Keratinocyte (primary cell): ENCODE data around the gene KIDINS220. TPM values are rescaled to one million over a fixed set of nuclear protein-coding genes. Genes with fewer than 3 reads are reported as not detected.

Experiments
- DNase-seq: peaks from one replicate; pipeline ENCODE4 v3.0.0-alpha.2; 2011; ENCODE audit warnings: low read depth, missing footprints, low spot score
- FAIRE-seq: peaks from 2 replicates; lab custom pipeline; 2011; peaks lifted over from hg19 to GRCh38; lab: Jason Lieb, UNC
- H2AFZ ChIP-seq: 2 replicates; pipeline ENCODE4 v1.6.0; 2012; ENCODE audit warnings: low read length, control low read depth, inconsistent platforms; ENCODE audit not compliant: control insufficient read depth
- H3K27ac ChIP-seq: 2 replicates; pipeline ENCODE4 v1.5.1; 2011; ENCODE audit warnings: low read length; ENCODE audit not compliant: control insufficient read depth, insufficient read depth
- H3K27me3 ChIP-seq: 3 replicates; pipeline ENCODE4 v1.6.0; 2011; ENCODE audit warnings: low read length; ENCODE audit not compliant: control insufficient read depth, insufficient read depth; ENCODE audit errors: extremely low read depth
- H3K36me3 ChIP-seq, 2 experiments: 2 replicates in 1 of 2; 3 replicates in 1 of 2; pipeline ENCODE4 v1.5.1; 2011; ENCODE audit warnings: low read length in 2 of 2, mild to moderate bottlenecking in 1 of 2; ENCODE audit not compliant: control insufficient read depth in 2 of 2, insufficient read depth in 2 of 2; ENCODE audit errors: extremely low read depth in 1 of 2
- H3K4me1 ChIP-seq: 3 replicates; pipeline ENCODE4 v1.5.1; 2011; ENCODE audit warnings: low read length; ENCODE audit not compliant: control insufficient read depth, insufficient read depth; ENCODE audit errors: extremely low read depth
- H3K4me2 ChIP-seq: 3 replicates; pipeline ENCODE4 v1.6.0; 2011; ENCODE audit warnings: low read depth, low read length; ENCODE audit not compliant: control insufficient read depth, insufficient read depth; ENCODE audit errors: extremely low read depth
- H3K4me3 ChIP-seq, 3 experiments: fragments of 200-600 bp in 1 of 3; sonication (generic) in 1 of 3; 2 replicates in 2 of 3; 3 replicates in 1 of 3; pipeline ENCODE4 v1.5.1; 2011 to 2016; ENCODE audit warnings: low read length in 3 of 3, mild to moderate bottlenecking in 3 of 3, control low read depth in 2 of 3, inconsistent platforms in 1 of 3, low read depth in 1 of 3, mixed read lengths in 1 of 3, mixed run types in 1 of 3, moderate library complexity in 1 of 3; ENCODE audit not compliant: control insufficient read depth in 2 of 3, insufficient read depth in 2 of 3; ENCODE audit errors: extremely low read depth in 1 of 3
- H3K79me2 ChIP-seq: 2 replicates; pipeline ENCODE4 v1.6.0; 2012; ENCODE audit warnings: low read length; ENCODE audit not compliant: control insufficient read depth, insufficient read depth
- H3K9ac ChIP-seq: 3 replicates; pipeline ENCODE4 v1.6.0; 2011; ENCODE audit warnings: low read length; ENCODE audit not compliant: control insufficient read depth, insufficient read depth; ENCODE audit errors: extremely low read depth
- H3K9me1 ChIP-seq: 3 replicates; pipeline ENCODE4 v1.6.0; 2011; ENCODE audit warnings: low read length; ENCODE audit not compliant: control insufficient read depth, insufficient read depth; ENCODE audit errors: extremely low read depth
- H3K9me3 ChIP-seq: 2 replicates; pipeline ENCODE4 v1.5.1; 2012; ENCODE audit warnings: low read depth, low read length; ENCODE audit not compliant: control insufficient read depth
- H4K20me1 ChIP-seq: 3 replicates; pipeline ENCODE4 v1.6.0; 2011; ENCODE audit warnings: low read length; ENCODE audit not compliant: control insufficient read depth, insufficient read depth; ENCODE audit errors: extremely low read depth
- EZH2 ChIP-seq: IDR thresholded peaks from one replicate; pipeline ENCODE4 v1.6.1; 2012; ENCODE audit warnings: inconsistent platforms, mild to moderate bottlenecking, low read length, moderate library complexity
- dilution Hi-C: fragments of 300-500 bp; cut with MboI; formaldehyde crosslinking; loops from one replicate; pipeline ENCODE4 v1.7.0; 2020; ENCODE audit warnings: low sequenced_read_pairs; ENCODE audit not compliant: extremely low pct_ligation_motif_present
- polyA plus RNA-seq, 5 experiments: library from polyadenylated mRNA; depleted of rRNA in 3 of 5; stranded (reverse) in 3 of 5; stranded (forward) in 1 of 5; unstranded in 1 of 5; fragments of >200 nt; gene quantifications; 1 replicate in 1 of 5; 2 replicates in 3 of 5; 3 replicates in 1 of 5; pipeline versions ENCODE4 v1.2.1 to v1.2.3, GENCODE V29; 2011 to 2012; ENCODE audit warnings: missing spikeins in 2 of 5, low read depth in 1 of 5, low replicate concordance in 1 of 5
- TF ChIP-seq, protein P1 (sequence below), 3 experiments: IDR thresholded peaks in 1 of 3; conservative IDR thresholded peaks in 1 of 3; optimal IDR thresholded peaks in 1 of 3; 2 replicates in 2 of 3; 3 replicates in 1 of 3; pipeline versions ENCODE3 to v1.5.1; 2011; ENCODE audit warnings: low read length in 3 of 3, mild to moderate bottlenecking in 3 of 3, moderate library complexity in 2 of 3, control low read depth in 1 of 3, inconsistent platforms in 1 of 3; ENCODE audit not compliant: insufficient read depth in 2 of 3; ENCODE audit errors: extremely low read depth in 1 of 3

The KIDINS220 gene
- polyA plus RNA-seq, 1 donor (not counting 4 experiments of a cell fraction or from before 2014, with no cell fraction given) = 28.8 TPM

GRCh38 chr2:8790739-8791162, 46.7 kb downstream of the KIDINS220 start:
- peaks cover 6 to 20% of the 10 kb centered on the region in 2 experiments for H3K36me3 ChIP-seq
- H2AFZ ChIP-seq = no peak overlapping the region

DNA sequence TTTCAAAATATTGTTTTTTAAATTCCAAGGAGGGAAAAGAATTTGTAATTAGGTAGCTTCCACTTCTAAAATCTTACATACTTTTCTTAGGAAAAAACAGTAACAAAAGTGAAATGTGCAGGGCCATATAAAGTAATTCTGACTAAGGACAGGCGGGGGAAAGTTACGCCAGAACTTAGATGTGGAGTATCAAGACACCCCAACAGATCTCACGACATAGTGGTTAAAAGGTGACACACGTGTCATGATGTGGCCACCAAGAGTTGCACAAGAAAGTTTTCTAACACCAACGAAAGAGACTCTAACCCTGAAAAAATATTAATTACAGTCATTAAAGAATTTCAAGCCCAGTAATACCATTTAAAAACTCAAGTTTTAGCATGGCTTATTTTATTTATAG, 51.0 kb downstream of the KIDINS220 start:
- H2AFZ ChIP-seq = no peak overlapping the region
- peaks cover 6 to 14% of the 10 kb centered on the region in 2 experiments for H3K36me3 ChIP-seq
- no peak overlapping the region for H3K9ac ChIP-seq
- no peak overlapping the region for H3K27ac ChIP-seq
- H3K9me3 ChIP-seq = no peaks in the 10 kb centered on the region
- no peaks in the 10 kb centered on the region for H3K27me3 ChIP-seq
- DNase-seq (no peak), FAIRE-seq (no peak)
- H3K4me2 ChIP-seq = no peak overlapping the region
- dilution Hi-C loops = no loop called here
- no peaks in the 10 kb centered on the region for H3K4me1 ChIP-seq
- TF ChIP-seq EZH2 = no peak
- TF ChIP-seq, protein P1, sequence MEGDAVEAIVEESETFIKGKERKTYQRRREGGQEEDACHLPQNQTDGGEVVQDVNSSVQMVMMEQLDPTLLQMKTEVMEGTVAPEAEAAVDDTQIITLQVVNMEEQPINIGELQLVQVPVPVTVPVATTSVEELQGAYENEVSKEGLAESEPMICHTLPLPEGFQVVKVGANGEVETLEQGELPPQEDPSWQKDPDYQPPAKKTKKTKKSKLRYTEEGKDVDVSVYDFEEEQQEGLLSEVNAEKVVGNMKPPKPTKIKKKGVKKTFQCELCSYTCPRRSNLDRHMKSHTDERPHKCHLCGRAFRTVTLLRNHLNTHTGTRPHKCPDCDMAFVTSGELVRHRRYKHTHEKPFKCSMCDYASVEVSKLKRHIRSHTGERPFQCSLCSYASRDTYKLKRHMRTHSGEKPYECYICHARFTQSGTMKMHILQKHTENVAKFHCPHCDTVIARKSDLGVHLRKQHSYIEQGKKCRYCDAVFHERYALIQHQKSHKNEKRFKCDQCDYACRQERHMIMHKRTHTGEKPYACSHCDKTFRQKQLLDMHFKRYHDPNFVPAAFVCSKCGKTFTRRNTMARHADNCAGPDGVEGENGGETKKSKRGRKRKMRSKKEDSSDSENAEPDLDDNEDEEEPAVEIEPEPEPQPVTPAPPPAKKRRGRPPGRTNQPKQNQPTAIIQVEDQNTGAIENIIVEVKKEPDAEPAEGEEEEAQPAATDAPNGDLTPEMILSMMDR (optimal IDR thresholded peaks at IDR 0.05 in 1 of 3, IDR thresholded peaks at IDR 0.05 in 1 of 3, conservative IDR thresholded peaks at IDR 0.05 in 1 of 3; ENCODE audit: extremely low read depth in 1 of 3, insufficient read depth in 2 of 3, low read length in 3 of 3) = no peak
- H3K4me3 ChIP-seq = no peak overlapping the region
- no peaks in the 10 kb centered on the region for H3K9me1 ChIP-seq
- no peaks in the 10 kb centered on the region for H4K20me1 ChIP-seq
- H3K79me2 ChIP-seq = no peaks in the 10 kb centered on the region

More at GRCh38 chr2:8790739-8791162, 46.7 kb downstream of the KIDINS220 start:
- FAIRE-seq (no peak), DNase-seq (no peak)
- no peaks in the 10 kb centered on the region for H3K4me1 ChIP-seq
- no peaks in the 10 kb centered on the region for H3K79me2 ChIP-seq
- no peaks in the 10 kb centered on the region for H3K27me3 ChIP-seq
- dilution Hi-C loops = no loop called here
- no peaks in the 10 kb centered on the region for H3K9me1 ChIP-seq
- no peaks in the 10 kb centered on the region for H4K20me1 ChIP-seq
- H3K9me3 ChIP-seq = no peaks in the 10 kb centered on the region
- no peak overlapping the region for H3K27ac ChIP-seq
- no peak for TF ChIP-seq EZH2
- TF ChIP-seq, protein P1 (optimal IDR thresholded peaks at IDR 0.05 in 1 of 3, IDR thresholded peaks at IDR 0.05 in 1 of 3, conservative IDR thresholded peaks at IDR 0.05 in 1 of 3; ENCODE audit: extremely low read depth in 1 of 3, insufficient read depth in 2 of 3, low read length in 3 of 3) = no peak
- no peak overlapping the region for H3K4me3 ChIP-seq
- no peak overlapping the region for H3K9ac ChIP-seq
- H3K4me2 ChIP-seq = no peak overlapping the region
